Muscle of leg (tissue), 11 donors: ENCODE data around the gene ASNSD1. TPM values are rescaled to one million over a fixed set of nuclear protein-coding genes. Genes with fewer than 3 reads are reported as not detected.

ENCODE experiments used
- DNase-seq: peaks from one replicate; pipeline ENCODE4 v3.0.0; 2013
- H3K27ac ChIP-seq: one replicate; pipeline ENCODE4 v1.5.1; 2013; ENCODE audit warnings: mild to moderate bottlenecking, low read length, control low read depth
- H3K27me3 ChIP-seq: one replicate; pipeline ENCODE4 v1.6.1; 2013; ENCODE audit warnings: low read length; ENCODE audit not compliant: control insufficient read depth, insufficient read depth
- H3K36me3 ChIP-seq: one replicate; pipeline ENCODE4 v1.6.1; 2013; ENCODE audit warnings: low read length; ENCODE audit not compliant: control insufficient read depth, insufficient read depth
- H3K4me1 ChIP-seq: one replicate; pipeline ENCODE4 v1.6.1; 2013; ENCODE audit warnings: low read length; ENCODE audit not compliant: control insufficient read depth, insufficient read depth
- H3K4me3 ChIP-seq: one replicate; pipeline ENCODE4 v1.5.1; 2013; ENCODE audit warnings: low read length, control low read depth
- H3K9me3 ChIP-seq: replicated peaks from 2 replicates; pipeline ENCODE4 v1.6.1; 2013; ENCODE audit warnings: low read depth, low read length; ENCODE audit not compliant: control insufficient read depth
- WGBS: methylation state at CpG from one replicate; pipeline ENCODE4 v1.1.5; 2013; ENCODE audit warnings: missing lambda C conversion rate; ENCODE audit not compliant: insufficient coverage; 5-methylcytosine and 5-hydroxymethylcytosine counted together
- polyA plus RNA-seq, 8 donors: library from polyadenylated mRNA; unstranded; fragments of 120-200 nt; gene quantifications; one replicate each; pipeline versions ENCODE4 v1.2.1 to v1.2.3, GENCODE V29; 2013; ENCODE audit warnings: inconsistent platforms in 1 of 8, low replicate concordance in 1 of 8; ENCODE audit not compliant: insufficient read length in 8 of 8, insufficient read depth in 1 of 8
- total RNA-seq: library from RNA; stranded (reverse); fragments of 120-200 nt; gene quantifications from one replicate; pipeline ENCODE4 v1.2.4, GENCODE V29; 2013

Gene ASNSD1
- total and polyA plus RNA-seq, 9 donors: 32.1 to 49.7 (median 38.5) TPM

DNA sequence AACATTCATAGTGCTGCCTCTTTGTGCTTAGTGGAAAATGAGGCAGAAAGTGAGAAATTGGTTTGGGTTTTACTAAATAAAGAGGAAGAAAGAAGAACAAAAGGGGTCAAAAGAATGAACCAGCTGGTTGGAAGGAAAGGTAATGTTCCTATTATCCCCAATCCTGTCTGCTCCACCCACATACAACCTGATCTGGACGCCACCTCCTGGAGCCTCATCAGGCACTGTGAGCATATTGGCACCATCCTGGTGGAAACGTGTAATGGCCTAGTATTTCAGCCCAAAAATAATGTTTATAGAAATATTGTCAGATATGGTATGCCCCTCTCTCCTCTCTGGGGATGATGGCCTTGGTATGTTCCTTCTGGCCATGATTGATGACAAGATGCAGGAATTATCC, 35.6 kb upstream of the ASNSD1 start:
- no peak overlapping the region for H3K4me3 ChIP-seq
- no CpG with 5 or more reads among the region's 2 CpGs for WGBS

DNA sequence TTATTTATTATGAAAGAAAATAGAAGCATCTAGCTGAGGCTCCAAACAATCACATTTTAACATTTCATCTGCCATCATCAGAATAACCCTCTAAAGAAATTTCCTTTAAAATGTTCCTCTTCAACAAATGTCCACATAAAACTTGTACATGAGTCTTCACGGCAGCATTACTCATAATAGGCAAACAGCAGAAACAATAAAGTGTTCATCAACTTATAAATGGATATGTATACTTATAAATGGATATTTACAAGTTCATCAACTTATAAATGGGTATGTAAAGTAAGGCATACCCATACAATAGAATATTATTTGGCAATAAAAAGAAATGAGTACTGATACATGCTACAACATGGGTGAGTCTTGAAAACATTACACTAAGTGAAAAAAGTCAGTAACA, 33.5 kb upstream of the ASNSD1 start:
- no peaks in the 10 kb centered on the region for H3K4me1 ChIP-seq
- no peak overlapping the region for H3K4me3 ChIP-seq
- no peaks in the 10 kb centered on the region for H3K36me3 ChIP-seq
- no CpG with 5 or more reads among the region's 1 CpG for WGBS
- no peak overlapping the region for H3K27ac ChIP-seq
- H3K27me3 ChIP-seq: no peaks in the 10 kb centered on the region
- DNase-seq: no peak
- no peaks in the 10 kb centered on the region for H3K9me3 ChIP-seq

More for the DNA sequence above, 35.6 kb upstream of the ASNSD1 start:
- no peak overlapping the region for H3K27ac ChIP-seq
- no peak for DNase-seq
- no peaks in the 10 kb centered on the region for H3K27me3 ChIP-seq
- H3K36me3 ChIP-seq: no peaks in the 10 kb centered on the region
- H3K4me1 ChIP-seq: no peaks in the 10 kb centered on the region
- H3K9me3 ChIP-seq: no peaks in the 10 kb centered on the region

DNA sequence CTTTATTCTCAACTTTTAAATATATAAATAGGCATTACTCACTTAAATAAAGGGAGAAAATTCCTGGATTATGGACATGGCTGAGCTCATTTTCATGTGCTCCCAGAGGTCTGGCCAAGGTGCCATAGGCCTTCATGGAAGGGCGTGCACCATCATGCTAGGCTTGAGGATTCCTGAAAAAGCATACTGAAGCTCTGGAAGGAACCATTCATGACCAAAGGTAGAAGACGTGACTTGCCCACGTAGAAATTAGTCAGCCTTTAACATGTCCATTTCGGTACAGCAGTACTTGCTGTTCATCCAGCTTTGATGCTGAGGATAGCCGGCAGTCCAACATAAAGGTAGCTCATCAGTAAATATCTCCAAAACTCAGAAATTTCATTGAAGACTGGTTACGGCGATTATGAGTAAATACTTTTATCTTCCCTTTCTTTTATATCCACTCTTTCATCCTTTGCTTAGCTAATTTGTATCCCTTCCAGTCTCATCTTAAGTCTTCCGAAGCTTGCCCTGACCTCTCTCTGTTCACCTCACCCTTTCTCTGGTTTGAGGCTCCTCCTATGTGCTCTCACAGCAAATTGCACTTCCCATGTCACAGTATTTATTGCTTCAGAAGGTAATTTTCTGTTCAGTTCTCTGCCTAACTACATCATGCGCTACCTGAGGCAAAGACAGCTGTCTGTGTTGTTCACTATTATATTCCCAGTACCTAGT, 32.3 kb upstream of the ASNSD1 start:
- 85% methylated on average over 8 of the region's 9 CpGs for WGBS
- no peak for DNase-seq

DNA sequence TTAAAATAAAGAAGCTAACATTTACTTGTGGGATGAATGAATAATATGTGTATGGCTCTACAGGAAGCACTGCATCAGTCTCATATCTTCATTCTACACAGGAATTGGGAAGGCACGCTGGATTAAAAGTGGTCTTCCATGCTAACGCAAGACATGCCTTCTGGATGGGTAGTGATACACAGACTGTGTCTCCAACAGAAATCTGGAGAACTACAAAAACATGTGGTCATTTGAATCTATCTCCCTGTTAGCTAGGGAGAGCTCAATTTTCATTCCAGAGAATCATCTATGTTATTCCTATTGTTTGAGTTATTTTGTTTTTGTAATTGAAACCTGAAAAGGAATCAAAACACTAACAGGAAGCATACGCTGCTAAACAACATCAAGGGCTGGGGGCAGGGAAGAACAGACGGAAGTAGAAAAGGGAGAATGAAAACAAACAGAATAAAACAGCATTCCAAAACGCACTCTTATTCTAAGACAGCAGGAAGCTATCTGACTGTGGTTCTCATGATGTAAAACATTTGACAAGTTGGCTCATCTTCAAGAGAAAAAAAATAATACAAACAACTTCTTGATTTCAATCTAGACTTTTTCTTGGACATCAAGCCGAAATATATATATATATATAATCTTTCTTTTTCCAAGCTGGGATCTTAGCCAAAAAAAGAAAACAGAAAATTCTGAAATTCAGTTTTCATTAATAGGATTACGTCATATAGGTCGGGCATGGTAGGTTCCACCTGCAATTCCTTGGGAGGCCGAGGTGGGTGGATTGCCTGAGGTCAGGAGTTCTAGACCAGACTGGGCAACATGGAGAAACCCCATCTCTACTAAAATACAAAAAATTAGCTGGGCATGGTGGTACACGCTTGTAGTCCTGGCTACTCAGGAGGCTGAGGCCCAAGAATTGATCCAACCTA, 31.5 kb upstream of the ASNSD1 start:
- H3K36me3 ChIP-seq: no peaks in the 10 kb centered on the region
- H3K4me3 ChIP-seq: no peak overlapping the region
- H3K27me3 ChIP-seq: no peaks in the 10 kb centered on the region
- H3K9me3 ChIP-seq: no peaks in the 10 kb centered on the region
- DNase-seq: peak; percentile 49
- no peak overlapping the region for H3K27ac ChIP-seq
- WGBS: 20% methylated on average over 1 of the region's 10 CpGs
- H3K4me1 ChIP-seq: no peaks in the 10 kb centered on the region

More for the DNA sequence above, 32.3 kb upstream of the ASNSD1 start:
- no peaks in the 10 kb centered on the region for H3K9me3 ChIP-seq
- no peaks in the 10 kb centered on the region for H3K36me3 ChIP-seq
- H3K27me3 ChIP-seq: no peaks in the 10 kb centered on the region
- H3K4me3 ChIP-seq: no peak overlapping the region
- no peaks in the 10 kb centered on the region for H3K4me1 ChIP-seq
- no peak overlapping the region for H3K27ac ChIP-seq

DNA sequence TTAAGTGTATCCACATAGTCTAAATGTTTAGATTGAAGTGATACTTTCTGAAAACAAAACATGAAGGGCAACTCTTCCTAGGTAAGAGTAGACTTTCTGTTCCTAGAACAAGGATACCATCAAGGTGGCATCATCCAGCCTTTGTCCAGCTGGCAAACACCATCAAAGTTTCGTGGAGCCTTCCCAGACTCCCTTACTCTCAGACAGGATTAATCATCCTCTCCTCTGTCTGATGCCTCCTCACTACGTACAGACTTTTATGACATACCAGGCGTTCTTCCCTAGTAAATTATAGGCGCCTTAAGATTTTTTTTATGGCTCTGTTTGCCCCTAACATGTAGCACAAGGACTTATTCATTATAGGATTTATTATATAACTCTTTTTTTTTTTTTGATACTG, 29.4 kb upstream of the ASNSD1 start:
- no CpG with 5 or more reads among the region's 4 CpGs for WGBS
- H3K27ac ChIP-seq: no peak overlapping the region
- no peak for DNase-seq
- no peak overlapping the region for H3K4me3 ChIP-seq
- no peaks in the 10 kb centered on the region for H3K9me3 ChIP-seq
- no peaks in the 10 kb centered on the region for H3K4me1 ChIP-seq
- no peaks in the 10 kb centered on the region for H3K36me3 ChIP-seq
- H3K27me3 ChIP-seq: no peaks in the 10 kb centered on the region

DNA sequence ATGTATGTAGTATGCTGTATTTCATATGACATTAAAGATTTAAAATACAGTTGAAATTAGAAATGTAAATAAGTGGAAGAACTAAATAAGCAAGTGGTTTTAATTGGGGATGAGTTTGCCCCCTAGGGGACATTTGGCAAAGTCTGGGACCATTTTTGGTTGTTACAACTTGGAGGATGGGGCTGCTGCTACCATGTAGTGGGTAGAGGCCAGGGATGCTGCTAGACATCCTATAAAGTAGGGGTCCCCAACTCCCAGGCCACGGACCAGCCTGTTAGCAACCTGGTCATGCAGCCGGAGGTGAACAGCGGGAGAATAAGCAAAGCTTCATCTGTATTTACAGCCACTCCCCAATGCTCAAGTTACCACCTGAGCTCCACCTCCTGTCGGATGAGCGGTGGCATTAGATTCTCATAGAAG, 27.9 kb upstream of the ASNSD1 start:
- H3K27me3 ChIP-seq: no peaks in the 10 kb centered on the region
- no peaks in the 10 kb centered on the region for H3K4me1 ChIP-seq
- H3K9me3 ChIP-seq: no peaks in the 10 kb centered on the region
- no peaks in the 10 kb centered on the region for H3K36me3 ChIP-seq
- WGBS: 66% methylated on average over 3 of the region's 5 CpGs
- no peak overlapping the region for H3K27ac ChIP-seq
- H3K4me3 ChIP-seq: no peak overlapping the region
- DNase-seq: no peak

DNA sequence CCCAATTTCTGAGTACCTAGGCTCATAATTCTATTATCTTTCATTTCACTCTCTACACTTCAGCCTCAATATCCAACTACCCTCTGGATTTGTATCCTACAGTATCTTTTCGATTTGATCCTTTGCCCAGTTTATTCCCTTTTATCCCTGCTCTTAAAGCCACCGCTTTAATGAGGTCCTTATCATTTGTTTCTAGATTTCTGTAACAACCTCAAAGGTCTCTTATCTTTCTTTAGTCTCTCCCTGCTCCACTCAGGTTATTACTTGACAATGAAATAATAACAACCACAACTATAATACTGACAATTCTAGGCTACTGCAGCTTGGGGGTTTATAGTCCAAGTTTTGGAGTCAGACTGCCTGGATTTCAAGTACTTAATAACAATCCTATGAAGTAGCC, 25.9 kb upstream of the ASNSD1 start:
- Histone ChIP-seq H3K27me3 (no peaks in the 10 kb centered on the region), H3K4me3 (no peak overlapping the region), H3K4me1 (no peaks in the 10 kb centered on the region), H3K36me3 (no peaks in the 10 kb centered on the region), H3K27ac (no peak overlapping the region), H3K9me3 (no peaks in the 10 kb centered on the region)
- DNase-seq: no peak
- 65% methylated on average over 2 of the region's 2 CpGs for WGBS

DNA sequence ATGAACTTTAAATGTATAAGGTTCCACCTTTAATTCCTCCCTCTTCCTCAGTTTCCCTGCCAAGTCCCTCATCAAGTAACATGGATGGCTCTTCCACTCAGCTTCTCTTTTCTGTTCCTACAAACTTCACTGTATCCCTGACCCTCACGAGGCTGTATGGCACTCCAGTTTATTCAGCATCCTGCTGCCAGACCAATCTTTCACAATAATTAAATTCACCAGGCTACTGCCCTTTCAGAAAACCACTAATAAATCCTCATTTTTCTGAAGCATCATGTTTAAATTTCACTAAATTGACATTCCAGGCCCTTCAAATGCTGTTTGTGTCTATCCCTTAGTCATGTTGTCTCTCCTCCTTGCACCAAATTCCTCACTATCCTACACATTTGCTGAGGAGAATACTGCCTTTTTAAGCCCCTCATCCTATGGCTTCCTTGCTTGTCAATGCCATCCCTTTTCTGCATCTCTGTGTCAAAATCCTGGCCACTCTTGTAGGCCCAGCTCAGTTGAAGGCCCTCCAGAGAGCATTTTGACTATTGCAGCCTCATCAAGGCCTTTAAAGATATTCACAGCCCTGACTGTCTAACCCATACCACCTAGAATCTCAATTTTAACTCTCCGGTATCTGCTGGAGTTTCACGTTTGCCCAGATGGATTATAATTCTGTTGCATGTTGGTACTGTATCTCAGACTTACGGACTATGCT, 22.8 kb upstream of the ASNSD1 start:
- no peak overlapping the region for H3K4me3 ChIP-seq
- H3K4me1 ChIP-seq: no peaks in the 10 kb centered on the region
- DNase-seq: no peak
- H3K36me3 ChIP-seq: no peaks in the 10 kb centered on the region
- no peak overlapping the region for H3K27ac ChIP-seq
- H3K27me3 ChIP-seq: no peaks in the 10 kb centered on the region
- 60% methylated on average over 1 of the region's 4 CpGs for WGBS
- no peaks in the 10 kb centered on the region for H3K9me3 ChIP-seq

DNA sequence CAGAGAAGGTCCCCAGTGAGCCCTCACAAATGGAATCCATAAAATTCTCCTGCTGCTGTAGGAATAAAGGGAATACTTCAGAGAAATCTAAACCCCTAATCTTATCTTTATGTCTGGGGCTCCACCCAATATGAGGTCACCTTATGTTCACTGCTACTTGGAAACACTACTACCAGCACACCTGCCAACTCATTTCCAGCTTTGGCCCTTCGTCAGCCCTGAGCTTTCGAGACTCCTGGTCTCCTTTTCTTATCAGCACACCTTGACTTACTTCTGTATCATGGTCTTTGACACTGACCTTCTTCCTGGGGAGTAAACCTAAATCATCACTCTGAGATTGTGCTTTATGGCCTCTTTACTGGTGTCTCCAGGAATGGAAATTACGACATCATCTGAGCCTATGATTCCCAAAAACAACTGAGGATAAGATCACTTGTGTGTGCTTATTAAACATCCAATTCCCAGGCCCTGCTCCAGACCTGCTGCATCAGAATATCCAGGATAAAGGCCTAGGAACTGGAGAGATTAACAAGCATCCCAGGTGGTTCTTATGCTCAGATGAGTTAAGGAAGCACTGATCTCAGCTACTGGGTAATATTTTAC, 22.2 kb upstream of the ASNSD1 start:
- 33% methylated on average over 2 of the region's 3 CpGs for WGBS
- Histone ChIP-seq H3K27ac (no peak overlapping the region), H3K9me3 (no peaks in the 10 kb centered on the region), H3K36me3 (no peaks in the 10 kb centered on the region), H3K27me3 (no peaks in the 10 kb centered on the region), H3K4me1 (no peaks in the 10 kb centered on the region), H3K4me3 (no peak overlapping the region)
- DNase-seq: no peak

DNA sequence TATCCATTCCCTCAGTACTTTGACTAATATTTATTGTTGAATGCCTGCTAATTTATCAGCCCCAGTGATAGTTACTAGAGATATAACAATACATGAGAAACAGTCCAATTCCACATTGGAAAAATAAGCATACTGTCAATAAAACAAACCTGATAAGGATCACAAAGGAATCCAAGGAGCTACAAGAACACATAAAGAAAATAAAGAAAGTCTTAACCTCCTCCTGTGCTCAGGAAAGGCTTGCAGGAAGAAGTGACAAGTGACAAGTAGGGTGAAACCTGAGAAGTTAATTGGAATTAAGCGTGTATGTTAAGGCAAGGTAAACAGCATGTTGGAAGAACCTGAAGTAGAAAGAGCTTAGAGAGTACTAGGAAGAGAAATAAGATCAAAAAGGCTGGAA, 20.3 kb upstream of the ASNSD1 start:
- Histone ChIP-seq H3K9me3 (no peaks in the 10 kb centered on the region), H3K4me3 (no peak overlapping the region), H3K36me3 (no peaks in the 10 kb centered on the region), H3K27ac (no peak overlapping the region), H3K27me3 (no peaks in the 10 kb centered on the region), H3K4me1 (no peaks in the 10 kb centered on the region)
- WGBS: 20% methylated on average over 1 of the region's 1 CpG
- DNase-seq: no peak
